RWPE2 (cell line): ENCODE measurements around the gene CFAP46.
A peak's percentile ranks its signal among the peaks of the same experiment; 100 is the strongest.

Source experiments
- ATAC-seq: fragments of 200-7000 bp; cut with Tn5 transposase; 3 replicates; pipeline ENCODE4 v1.9.1; 2021; ENCODE audit warnings: low read depth
- DNase-seq: peaks from one replicate; pipeline ENCODE4 v3.0.0-alpha.2; 2020; ENCODE audit warnings: low spot score
- H3K27ac ChIP-seq: fragments of 450-650 bp; 2 replicates; pipeline ENCODE4 v1.5.1; 2017; ENCODE audit warnings: mild to moderate bottlenecking; ENCODE audit not compliant: poor library complexity, severe bottlenecking
- H3K27me3 ChIP-seq: fragments of 250-450 bp; sonication (Bioruptor Pico); 2 replicates; pipeline ENCODE4 v1.5.1; 2021; ENCODE audit warnings: mild to moderate bottlenecking, moderate library complexity; ENCODE audit not compliant: insufficient read depth, poor library complexity, severe bottlenecking
- H3K36me3 ChIP-seq: fragments of 250-450 bp; sonication (Bioruptor Pico); 2 replicates; pipeline ENCODE4 v1.5.1; 2020; ENCODE audit warnings: low read depth, mild to moderate bottlenecking, moderate library complexity
- H3K4me1 ChIP-seq: fragments of 250-450 bp; sonication (Bioruptor Pico); 2 replicates; pipeline ENCODE4 v1.5.1; 2021; ENCODE audit warnings: mild to moderate bottlenecking, moderate library complexity; ENCODE audit not compliant: insufficient read depth, poor library complexity, severe bottlenecking
- H3K4me3 ChIP-seq: fragments of 250-450 bp; sonication (Bioruptor Pico); 2 replicates; pipeline ENCODE4 v1.5.1; 2021; ENCODE audit warnings: mild to moderate bottlenecking, moderate library complexity; ENCODE audit not compliant: severe bottlenecking
- H3K9me3 ChIP-seq: fragments of 250-450 bp; sonication (Bioruptor Pico); 2 replicates; pipeline ENCODE4 v1.5.1; 2021; ENCODE audit warnings: mild to moderate bottlenecking, moderate library complexity; ENCODE audit not compliant: severe bottlenecking
- CTCF ChIP-seq: fragments of 450-650 bp; IDR thresholded peaks from one replicate; pipeline ENCODE4 v1.5.1; 2017; ENCODE audit warnings: mild to moderate bottlenecking, moderate library complexity; ENCODE audit not compliant: poor library complexity, severe bottlenecking

The CFAP46 gene

DNA sequence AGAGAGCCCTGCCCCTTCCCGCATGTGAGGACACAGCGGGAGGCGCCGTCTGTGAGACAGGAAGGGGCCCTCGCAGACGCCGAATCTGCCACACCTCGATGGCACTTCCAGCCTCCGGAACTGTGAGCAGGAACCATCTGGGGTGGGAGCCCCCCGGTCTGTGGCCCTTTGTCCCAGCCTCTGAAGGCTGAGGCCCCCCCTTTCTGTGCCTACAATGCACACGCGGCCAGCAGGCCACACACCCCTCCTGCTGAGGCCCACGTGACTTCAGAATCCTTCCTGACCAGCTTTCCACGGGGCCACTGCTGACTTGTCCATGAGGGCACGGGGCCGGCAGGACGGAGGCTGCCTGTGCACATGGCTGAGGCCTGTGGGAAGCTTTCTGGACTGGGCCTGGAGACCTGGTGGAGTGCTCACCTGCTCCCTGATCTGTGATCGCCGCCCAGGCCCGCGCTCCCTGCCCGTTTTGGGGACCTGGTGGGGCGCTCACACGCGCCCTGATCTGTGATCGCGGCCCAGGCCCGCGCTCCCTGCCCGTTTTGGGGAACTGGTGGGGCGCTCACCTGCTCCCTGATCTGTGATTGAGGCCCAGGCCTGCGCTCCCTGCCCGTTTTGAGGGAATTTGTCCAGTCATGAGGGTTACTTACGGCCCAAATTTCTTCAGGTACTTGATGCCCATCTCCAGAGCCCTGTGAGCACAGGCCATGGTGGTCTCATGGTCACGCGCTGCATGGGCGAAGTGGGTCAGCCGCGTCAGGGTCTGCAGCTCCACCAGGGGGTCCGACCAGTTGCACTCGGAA, 34.3 kb downstream of the CFAP46 start:
- H3K27ac ChIP-seq: no peak overlapping the region
- H3K9me3 ChIP-seq: no peaks in the 10 kb centered on the region
- no peak overlapping the region for H3K4me3 ChIP-seq
- DNase-seq (peak; percentile 51), ATAC-seq (no peak)
- H3K4me1 ChIP-seq: no peaks in the 10 kb centered on the region
- H3K36me3 ChIP-seq: no peaks in the 10 kb centered on the region
- H3K27me3 ChIP-seq: no peaks in the 10 kb centered on the region
- no peak for TF ChIP-seq CTCF

DNA sequence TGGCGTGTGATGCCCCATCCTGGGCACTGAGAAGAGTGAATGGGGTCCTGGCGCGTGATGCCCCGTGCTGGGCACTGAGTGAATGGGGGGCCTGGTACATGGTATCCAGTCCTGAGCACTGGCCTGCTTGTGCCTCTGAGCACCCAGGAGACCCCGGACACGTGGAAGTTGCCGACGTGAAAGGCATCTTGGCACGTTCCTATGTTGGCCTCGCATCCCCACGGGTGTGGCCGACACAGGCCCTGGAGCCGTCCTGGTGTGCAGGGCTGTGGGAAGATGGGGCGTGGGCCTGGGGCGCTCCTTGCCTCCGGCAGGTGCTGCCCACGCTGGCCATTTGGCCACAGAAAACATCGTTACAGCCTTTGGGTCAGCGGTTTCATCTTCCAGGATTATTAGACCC, 35.5 kb downstream of the CFAP46 start:
- no peak overlapping the region for H3K27ac ChIP-seq
- no peaks in the 10 kb centered on the region for H3K9me3 ChIP-seq
- no peaks in the 10 kb centered on the region for H3K4me1 ChIP-seq
- no peaks in the 10 kb centered on the region for H3K36me3 ChIP-seq
- ATAC-seq: no peak
- H3K4me3 ChIP-seq: no peak overlapping the region
- peak; percentile 28 for DNase-seq
- no peaks in the 10 kb centered on the region for H3K27me3 ChIP-seq
- no peak for TF ChIP-seq CTCF

DNA sequence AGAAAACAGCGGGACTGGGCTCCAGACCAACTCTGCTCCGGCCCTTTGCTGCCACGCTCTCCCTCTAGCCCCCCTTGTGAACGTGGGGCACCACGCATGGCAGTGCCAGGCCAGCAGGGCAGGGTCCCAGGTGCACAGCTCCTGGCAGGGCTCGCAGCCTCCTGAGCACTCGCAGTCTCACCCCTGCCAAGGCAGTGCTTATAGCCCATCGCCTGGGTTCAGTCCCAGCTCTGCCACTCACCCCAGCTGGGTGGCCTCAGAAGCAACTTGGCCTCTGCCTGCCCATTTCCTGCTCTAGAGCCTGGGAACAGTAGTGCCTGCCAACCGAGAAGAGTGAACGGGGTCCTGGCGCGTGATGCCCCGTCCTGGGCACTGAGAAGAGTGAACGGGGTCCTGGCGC, 36.3 kb downstream of the CFAP46 start:
- no peak for ATAC-seq
- Histone ChIP-seq H3K27me3 (no peaks in the 10 kb centered on the region), H3K27ac (no peak overlapping the region), H3K4me3 (no peak overlapping the region), H3K4me1 (no peaks in the 10 kb centered on the region), H3K36me3 (no peaks in the 10 kb centered on the region), H3K9me3 (no peaks in the 10 kb centered on the region)
- TF ChIP-seq CTCF: no peak
- no peak for DNase-seq

DNA sequence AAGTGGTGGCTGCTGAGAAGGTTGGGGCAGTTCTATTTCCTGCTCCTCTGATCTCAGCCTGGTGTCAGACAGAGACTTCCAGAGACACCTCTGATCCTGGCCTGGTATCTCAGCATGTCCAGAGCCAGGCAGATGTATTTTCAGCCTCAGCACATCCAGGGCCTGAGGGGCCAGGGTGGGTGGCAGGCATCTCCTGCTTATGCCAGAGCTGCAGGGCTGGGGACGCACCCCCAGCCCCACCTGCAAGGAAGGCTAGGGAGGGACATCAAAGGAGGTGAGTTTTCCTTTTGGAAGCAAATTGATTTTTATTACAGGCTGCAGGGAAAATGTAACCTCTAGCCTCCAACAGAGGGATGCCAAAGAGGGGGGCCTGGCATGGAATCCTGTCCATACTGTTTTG, 36.7 kb downstream of the CFAP46 start:
- no peak for ATAC-seq
- H3K36me3 ChIP-seq: no peaks in the 10 kb centered on the region

More for the DNA sequence above, 36.7 kb downstream of the CFAP46 start:
- Histone ChIP-seq H3K4me3 (no peak overlapping the region), H3K27ac (no peak overlapping the region), H3K27me3 (no peaks in the 10 kb centered on the region), H3K4me1 (no peaks in the 10 kb centered on the region), H3K9me3 (no peaks in the 10 kb centered on the region)
- DNase-seq: peak; percentile 27
- no peak for TF ChIP-seq CTCF
